ENCODE results near the gene ZNF827.

Gene ZNF827

DNA sequence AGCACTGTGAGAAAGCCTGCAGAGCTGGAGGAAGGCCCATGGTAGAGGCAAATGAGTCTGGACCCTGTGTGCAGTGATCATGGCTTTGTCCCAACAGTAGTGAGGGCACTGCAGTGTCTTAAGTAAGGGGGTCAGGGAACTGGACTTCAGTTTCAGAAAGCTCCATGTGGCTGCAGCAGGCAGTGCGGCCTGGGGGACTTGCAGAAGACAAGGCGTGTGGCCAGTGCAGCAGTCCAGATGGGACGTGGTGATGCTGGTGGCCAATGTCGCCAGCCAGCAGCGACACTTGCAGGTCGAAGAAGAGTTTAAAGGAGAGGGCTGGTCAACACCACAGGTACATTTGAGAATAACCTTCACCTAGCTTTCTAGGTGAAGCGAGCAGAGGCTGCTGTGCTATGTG is 113.4 kb downstream of the ZNF827 start:
- DNase-seq (ENCODE audit: low spot score) = no peak

DNA sequence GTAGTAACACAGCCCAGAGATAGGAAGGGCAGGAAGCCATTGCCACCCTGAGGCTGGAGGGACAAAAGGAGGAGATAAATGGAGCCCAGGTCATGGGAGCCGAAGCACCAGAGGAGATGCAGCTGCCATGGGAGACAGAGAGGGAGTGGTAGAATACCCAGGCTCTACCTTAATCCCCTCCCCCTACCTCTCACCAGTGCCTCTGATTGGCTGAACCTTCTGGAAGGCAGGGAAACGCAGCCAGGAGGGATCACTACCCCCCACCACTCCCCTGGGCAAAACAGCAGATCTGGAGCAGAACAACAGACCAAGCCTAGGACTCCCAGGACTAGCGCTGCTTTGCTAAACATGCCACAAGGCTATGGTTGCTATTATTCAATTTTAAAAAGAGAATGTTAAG is 114.2 kb downstream of the ZNF827 start:
- DNase-seq (ENCODE audit: low spot score) = no peak

DNA sequence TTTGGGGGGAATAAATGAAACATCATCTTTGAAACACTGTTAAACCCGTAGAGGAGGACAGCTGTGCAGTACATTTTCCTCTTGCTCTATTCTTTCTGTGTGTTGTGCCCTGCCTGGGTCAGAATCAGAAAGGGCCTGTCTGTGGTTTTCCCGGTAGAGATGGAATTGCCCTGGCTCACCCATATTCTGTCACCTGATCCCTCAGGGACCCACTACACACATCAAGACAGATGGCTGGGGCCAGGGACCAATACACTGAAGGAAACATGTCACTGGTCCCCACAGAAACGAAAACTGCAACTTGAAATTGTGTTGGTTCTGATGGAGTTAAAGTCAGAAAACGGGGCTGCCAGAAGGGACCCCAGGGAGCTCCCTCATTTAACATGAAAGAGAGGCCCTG is 114.9 kb downstream of the ZNF827 start:
- DNase-seq (ENCODE audit: low spot score) = no peak

DNA sequence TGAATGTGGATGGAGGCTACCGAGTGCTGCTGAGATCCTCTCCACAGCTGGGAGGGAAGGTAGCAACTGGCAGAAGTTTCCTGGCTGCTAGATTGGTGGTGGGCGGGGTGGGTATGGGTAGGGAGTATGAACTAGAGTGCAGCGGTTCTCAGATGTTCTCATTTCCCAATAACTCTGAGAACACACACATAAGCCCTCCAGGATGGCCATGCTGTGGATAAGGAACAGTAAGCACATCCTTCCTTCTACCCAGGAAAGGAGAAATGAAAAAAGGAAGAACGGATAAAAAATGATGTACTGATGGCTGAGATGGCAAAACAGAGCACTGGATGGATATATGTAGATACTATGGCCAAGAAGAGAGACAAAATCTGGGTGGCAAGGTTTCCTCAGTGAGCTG is 116.0 kb downstream of the ZNF827 start:
- no peak for DNase-seq (ENCODE audit: low spot score)

DNA sequence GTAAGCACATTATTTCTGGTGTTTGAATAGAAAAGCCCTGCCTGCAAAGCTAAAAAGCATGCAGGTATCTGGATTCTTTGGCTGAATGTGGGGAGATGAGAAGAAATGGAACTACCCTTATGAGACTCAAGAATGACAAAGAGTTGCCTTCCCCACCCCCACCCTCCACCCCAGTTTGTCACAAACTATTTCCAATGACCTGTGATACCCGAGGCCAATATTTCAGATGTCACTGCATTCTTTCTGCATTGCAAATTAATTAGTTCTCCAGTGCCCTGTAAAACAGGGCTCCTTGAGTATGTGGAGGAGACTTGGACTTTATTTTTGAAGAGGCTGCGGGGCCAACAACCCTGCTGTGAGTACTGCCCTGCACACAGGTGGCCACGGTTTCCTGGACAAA is 116.4 kb downstream of the ZNF827 start:
- no peak for DNase-seq (ENCODE audit: low spot score)

DNA sequence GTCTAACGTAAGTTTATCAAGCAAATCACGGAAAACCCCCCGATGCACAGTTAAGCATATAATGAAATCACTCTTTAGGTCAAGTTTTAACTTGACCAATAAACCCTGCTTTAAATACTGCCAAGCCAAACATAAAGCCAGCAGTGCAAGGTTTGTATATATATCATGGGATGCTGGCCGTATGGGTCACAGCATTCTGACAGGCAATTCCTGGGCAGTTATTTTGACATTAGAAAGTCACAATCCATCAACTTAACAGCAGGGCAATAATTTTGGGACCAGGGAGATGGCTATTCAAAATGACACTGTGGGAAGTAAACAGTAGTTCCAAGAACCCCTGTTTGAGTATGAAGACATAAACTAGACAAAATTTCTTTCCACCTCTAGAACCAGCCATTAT is 116.9 kb downstream of the ZNF827 start:
- no peak for DNase-seq (ENCODE audit: low spot score)

DNA sequence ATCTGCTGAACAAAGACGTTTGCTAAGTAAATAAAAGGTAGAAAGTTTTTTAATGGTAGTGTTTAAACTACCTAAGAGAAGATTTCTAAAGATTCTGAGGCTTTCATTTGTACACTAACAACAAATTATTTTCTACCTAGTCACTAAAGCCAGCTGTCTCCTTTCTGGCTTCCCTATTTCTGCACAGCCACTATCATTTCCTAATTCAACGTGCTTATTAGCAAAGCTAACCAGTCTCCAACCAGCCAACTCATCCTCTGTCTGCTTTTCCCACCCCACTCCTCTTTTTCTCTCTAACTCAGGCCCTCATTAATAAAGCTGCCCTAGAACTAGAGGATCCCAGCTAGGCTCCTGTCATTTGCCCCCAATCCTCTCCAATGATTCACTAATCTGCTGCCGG is 118.2 kb downstream of the ZNF827 start:
- DNase-seq (ENCODE audit: low spot score) = no peak

DNA sequence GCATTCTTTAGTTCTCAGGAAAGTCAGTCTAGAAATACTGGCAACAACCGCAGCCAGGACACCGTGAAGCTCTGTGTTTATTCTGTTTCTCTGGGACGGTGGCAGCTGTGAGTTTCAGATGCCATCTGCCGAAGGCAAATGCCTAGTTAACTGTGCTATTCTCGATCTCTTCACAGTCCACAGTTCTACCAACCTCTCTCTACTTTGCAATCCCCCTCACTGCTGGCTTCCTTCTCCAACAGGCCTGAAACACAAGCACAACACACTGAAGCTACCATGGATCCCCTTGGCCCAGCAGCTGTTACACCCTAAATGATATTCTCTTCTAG is 118.8 kb downstream of the ZNF827 start:
- no peak for DNase-seq (ENCODE audit: low spot score)

DNA sequence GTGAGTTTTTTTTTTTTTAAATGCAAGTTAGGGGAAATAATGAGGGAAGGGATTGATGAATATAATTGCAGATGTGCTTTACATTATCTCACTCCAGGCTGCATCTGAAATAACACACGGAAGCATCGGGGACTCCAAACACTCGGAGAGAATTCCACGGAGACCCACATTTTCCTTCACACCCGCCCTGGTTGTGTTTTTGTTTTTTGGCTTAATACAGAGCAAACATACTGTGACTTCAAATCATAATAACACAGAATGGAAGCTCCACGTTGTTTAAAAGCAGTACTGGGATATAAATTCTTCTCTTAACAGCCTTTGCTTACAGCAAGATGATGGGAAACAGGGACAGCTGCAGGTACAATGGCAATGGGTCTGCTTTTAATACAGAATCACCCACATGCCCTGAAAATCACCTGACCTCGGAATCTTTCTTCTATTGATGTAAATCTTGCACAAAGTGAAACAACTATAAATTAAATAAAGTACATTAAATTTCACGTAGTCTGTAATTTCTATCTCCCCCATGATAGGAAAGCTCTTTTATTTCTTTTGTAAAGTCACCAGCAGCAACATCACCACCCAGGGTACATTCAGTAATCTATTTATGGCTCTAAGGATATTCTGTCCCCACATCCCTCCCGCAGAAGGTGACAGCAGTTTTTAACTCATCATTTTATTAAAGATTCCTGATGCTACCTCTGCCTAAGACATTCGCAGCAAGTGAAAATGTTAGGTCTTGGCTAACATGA is 119.3 kb downstream of the ZNF827 start:
- no peak for DNase-seq (ENCODE audit: low spot score)

DNA sequence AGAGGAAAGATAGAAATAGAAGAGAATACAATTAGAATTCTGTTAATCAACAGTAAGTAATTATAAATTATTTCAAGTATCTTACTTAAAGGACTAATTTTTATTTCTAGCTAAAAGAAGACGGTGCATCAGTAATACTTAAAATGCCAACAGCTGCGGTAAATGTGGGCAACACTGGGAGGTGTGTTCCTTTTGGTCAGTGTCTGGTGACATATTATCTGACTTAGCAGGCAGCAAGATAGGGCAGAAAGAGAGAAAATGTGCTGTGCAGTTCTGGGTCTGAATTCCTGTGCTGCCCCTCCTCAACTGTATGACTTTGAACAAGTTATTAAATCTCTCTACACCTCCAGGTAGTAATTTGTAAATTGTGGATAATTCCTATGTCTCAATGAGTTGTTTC is 120.6 kb downstream of the ZNF827 start:
- no peak for DNase-seq (ENCODE audit: low spot score)

DNA sequence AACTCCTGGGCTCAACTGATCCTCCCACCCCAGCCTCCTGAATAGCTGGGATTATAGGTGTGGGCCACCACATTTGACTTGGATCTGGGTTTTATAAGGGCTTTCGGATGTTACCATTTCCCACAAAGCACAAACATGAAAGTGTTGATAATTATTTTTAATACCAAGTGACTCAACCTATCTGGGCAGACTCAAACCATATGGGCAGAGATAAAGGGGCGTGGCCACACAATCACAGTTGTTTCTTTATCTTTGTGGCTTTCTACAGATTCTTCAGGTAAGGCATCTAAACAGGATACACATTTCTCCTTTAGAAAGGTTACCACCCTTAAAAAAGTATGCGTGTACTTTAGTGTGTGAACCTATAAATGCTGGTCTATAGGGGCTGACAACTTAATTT is 122.5 kb downstream of the ZNF827 start:
- no peak for DNase-seq (ENCODE audit: low spot score)

DNA sequence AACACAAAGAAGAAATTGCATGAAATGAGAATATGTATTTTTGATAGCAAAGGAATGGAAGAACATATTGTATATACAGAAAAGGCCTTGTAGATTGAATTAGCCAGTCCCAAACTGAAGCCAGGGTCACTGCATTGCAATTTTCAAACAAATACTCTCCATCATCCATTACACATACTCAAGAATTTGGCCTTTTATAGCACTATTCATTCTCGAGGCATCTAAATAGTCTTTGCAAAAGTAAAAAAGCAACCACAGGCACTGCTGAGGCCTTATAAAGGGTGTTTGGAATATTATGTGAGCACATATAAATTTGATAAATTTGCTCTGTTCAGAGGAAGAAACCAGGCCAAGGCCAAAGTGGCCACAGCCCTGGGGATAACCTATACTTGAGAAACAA is 123.0 kb downstream of the ZNF827 start:
- DNase-seq (ENCODE audit: low spot score) = no peak

DNA sequence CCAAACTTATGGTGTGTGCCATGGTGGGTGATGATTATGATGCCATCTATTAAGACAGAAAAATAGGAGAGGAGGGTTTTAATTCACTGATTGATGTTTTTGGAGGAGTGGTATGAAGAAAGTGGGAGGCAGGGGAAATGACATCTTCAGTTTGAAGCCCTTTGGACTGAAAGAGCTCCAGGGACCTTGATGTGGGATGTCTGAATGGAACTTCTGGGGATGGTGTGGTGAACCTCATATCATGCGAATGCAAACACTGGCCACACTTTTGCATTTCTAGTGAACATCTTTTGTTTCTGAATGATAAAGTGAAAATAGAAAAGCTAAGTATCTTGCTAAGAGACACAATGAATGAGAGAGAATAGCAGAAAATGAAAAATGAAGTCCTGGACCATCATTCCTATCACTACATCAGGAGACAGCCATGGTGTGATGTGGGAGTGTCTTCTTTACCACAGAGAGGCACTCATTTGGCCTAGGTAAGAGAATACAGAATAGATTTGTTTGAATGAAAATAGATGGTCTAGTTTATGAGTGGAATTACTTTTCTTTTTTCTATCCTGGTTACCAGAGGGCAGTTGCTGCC is 123.5 kb downstream of the ZNF827 start:
- DNase-seq (ENCODE audit: low spot score) = no peak

DNA sequence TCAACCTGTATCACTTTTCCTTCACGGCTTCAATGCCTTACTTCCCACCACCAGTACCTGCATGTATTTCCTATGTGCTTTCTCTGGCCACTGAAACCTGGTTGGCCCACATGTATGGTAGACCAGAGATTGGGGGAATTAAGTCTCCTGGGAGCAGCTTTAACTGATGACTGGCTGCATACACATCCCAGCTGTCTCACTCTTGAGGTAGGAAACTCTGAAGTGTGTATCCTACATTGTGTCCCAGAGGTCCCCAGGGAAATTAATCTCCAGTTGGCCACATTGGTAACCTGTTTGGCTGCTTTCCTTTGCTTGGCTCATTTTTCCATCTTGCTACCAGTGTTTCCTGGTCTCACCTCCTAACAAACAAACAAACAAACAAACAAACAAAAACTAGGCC is 124.4 kb downstream of the ZNF827 start:
- no peak for DNase-seq (ENCODE audit: low spot score)

DNA sequence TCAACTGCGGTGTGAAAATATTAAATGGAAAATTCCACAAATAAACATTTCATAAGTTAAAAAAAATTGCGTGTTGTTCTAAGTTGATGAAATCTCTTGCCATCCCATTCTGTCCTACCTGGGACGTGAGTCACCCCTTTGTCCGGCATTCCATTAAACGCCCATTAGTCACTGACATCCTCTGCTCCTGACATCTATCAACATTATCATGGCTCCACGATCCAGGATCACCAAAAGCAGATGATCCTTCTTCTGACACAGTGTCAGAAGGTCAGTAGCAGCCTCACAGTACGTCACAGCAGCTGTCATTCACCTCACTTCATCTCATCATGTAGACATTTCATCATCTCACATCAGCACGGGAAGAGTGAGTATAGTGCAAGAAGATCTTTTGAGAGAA is 125.7 kb downstream of the ZNF827 start:
- DNase-seq (ENCODE audit: low spot score) = no peak

DNA sequence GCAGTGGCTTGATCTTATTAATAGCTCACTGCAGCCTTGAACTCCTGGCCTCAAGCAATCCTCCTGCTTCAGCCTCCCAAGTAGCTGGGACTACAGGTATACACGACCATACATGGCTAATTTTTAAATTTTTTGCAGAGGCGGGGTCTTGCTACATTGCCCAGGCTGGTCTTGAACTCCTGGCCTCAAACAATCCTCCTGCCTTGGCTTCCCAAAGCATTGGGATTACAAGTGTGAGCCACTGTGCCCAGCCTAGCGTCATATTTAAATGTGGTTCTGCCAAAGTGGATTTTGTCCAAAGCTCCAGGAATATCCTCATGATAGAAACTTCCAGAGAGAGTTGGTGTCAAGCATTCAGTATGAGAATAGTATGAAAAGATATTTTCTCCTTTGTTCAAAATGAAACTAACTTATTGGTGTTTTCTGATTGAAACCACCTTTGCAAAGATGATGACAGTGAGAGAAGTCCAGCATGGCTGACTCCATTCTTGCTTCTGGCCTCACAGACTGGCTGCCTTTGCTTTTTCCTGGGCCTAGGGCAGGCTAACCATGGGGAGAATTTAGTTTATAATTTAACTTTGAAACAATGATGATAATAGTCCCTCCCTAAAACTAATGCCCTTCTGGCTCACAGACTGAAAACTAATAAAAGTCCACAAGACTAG is 129.6 kb downstream of the ZNF827 start:
- DNase-seq (ENCODE audit: low spot score) = no peak

DNA sequence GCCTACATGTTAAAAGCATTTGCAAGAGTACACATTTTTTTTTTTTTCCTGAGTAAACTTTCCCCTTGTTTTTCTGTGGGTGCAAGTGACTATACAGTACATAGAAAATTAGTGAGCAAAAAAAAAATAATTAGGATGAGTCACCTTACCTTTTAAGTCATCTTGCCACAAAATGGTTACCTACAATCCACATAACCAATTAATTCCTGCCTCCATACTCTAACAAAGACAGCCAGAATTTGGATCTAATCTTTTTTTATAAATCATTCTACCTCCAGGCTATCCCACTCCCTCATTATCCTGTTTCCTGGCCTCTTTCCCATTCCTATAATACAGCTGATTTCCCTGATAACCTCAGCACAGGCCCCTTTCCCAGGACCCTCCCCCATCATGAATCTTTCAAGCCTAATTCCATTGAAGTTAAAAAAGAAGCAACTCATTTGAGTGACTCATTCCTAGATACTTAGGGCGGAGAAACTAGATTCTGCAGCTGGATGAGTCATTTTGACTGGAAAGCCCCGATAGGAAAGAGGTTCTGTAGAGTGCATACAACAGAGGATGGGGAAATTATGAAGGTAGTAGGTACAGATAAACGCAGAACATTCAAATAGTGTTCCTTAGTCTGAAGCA is 130.5 kb downstream of the ZNF827 start:
- DNase-seq (ENCODE audit: low spot score) = peak; percentile 24

DNA sequence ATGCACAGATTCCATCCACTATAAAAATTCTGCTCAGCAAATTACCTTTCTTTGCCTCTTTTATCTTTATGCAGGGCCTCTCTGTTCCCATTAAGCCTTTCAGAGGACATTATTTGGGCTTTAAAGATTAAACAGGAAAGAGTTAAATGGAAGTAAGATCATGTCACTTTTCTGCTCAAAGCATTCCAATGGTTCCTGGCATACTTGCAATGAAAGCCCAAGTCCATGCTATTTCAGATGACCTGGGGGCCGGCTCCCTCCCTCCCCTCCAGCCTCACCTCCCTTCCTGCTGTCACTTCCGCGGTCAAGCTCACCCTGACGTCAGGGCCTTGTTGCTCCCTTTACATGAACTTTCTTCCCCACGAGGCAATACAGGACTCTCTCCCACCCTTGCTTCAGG is 133.1 kb downstream of the ZNF827 start:
- no peak for DNase-seq (ENCODE audit: low spot score)

DNA sequence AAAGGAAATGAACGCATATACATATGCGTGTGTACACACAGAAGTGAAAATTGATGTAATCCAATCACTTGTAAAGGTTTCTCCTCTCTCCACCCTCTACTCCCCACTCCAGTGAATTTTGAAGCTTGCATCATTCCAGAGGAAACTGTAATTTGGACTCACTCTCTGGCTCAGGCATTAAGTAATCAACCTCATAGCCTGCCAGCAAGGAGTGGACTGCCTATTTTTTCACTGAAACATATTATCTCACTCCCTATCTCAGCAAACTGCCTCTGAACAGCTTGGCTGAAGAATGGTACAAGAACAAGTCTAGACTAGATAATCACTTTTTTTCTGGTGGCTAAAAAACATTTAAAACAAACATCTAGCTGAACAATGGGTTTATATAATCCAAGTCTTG is 134.5 kb downstream of the ZNF827 start:
- no peak for DNase-seq (ENCODE audit: low spot score)

DNA sequence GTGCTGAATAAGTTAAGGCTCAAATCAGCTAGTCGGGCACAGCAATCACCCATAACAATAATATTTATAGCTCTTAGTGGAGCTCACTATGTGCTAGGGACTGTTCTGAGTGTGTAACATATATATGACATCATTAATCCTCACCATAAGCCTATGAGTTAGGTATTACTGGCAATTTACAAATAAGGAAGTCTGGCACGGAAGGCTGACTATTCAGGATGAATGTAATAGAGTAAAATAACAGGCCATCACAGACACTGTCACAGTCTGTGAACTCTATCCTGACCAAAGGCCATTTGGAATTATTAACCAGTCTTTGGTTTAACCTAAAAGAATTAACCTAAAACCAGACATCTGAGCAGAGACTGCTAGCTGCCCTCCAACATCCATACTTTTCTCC is 139.4 kb downstream of the ZNF827 start:
- DNase-seq (ENCODE audit: low spot score) = no peak

DNA sequence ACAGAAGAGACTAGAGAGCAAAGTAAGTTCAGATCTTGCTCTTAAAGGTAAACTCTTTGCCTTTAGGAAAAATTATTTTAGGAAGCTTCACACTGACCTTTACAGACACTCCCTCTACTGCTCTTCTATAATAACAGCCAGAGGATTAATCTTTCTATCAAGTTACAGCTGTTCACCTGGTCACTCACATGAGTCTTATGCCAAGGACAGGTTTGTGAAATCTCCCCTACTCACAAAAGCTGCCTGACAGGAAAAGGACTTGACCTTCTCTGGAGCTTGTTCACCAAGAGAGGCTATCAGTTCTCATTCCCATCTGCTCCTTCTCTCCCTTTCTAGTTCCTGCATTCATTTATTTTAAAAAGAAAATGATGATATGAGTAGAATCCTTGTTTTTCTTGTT is 141.3 kb downstream of the ZNF827 start:
- no peak for DNase-seq (ENCODE audit: low spot score)

DNA sequence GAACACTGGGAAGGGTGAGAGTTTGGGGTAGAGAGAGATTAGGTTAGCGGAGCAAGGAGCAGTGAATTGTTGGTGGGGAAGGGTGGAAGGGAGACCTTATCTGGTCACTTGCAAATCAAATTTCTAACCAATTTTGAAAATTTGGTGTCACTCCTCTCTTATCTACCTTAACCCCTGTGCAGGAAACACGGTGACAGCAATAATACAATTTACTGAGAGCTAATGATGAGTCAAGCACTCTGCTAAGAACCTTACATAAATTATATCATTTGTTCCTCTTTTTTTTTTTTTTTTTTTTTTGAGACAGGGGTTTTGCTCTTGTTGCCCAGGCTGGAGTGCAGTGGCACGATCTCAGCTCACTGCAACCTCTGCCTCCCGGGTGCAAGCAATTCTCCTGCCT is 142.3 kb downstream of the ZNF827 start:
- no peak for DNase-seq (ENCODE audit: low spot score)

DNA sequence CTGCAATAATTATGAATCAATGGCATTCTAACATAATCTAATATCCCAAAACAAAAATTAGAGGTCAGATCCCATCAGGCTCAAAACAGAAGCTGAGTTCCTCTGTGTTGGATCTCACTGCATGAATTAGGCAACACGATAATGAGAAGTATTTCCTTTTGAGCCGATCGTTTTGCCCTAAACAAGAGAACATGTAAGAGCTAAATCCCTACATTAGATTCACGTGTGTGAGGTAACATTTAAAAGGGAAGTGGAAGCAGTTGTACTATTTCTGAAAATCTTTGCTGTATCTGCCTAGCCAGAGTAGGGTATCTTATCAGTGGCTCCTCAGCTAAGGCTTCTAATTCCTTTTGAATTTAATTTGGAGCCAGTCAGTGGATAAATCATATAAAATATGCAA is 143.1 kb downstream of the ZNF827 start:
- DNase-seq (ENCODE audit: low spot score) = no peak
